H1 (cell line): ENCODE measurements around the gene ATAD3B. TPM values are rescaled to one million over a fixed set of nuclear protein-coding genes. Genes with fewer than 3 reads are reported as not detected.
"Not testable (repeated sequence)": the region's sequence is repeated elsewhere in the genome, so short reads cannot be mapped to it uniquely, and the experiment has no call there.

Experiments used
- CTCF ChIA-PET: fragments of 300-600 bp; sonication (Branson Sonifier 250); formaldehyde crosslinking; loops from one replicate; lab custom pipeline; 2021; ENCODE audit not compliant: partially characterized antibody; lab: Charles Lee
- POLR2A ChIA-PET: fragments of 300-600 bp; sonication (Branson Sonifier 250); formaldehyde crosslinking; loops from one replicate; lab custom pipeline; 2021; ENCODE audit warnings: inconsistent platforms; ENCODE audit not compliant: partially characterized antibody; lab: Charles Lee
- DNase-seq, 2 experiments: peaks; one replicate each; pipeline versions ENCODE4 v3.0.0 to v3.0.0-alpha.2; 2010 to 2022; ENCODE audit warnings: low spot score in 2 of 2, low read depth in 1 of 2, mixed read lengths in 1 of 2
- FAIRE-seq: peaks from 2 replicates; lab custom pipeline; 2011; peaks lifted over from hg19 to GRCh38; lab: Jason Lieb, UNC
- H2AFZ ChIP-seq: 2 replicates; pipeline ENCODE4 v1.8.1; 2012; ENCODE audit warnings: low read length, inconsistent platforms
- H2AK5ac ChIP-seq: 2 replicates; pipeline ENCODE4 v1.6.1; 2013; ENCODE audit warnings: low read depth, low read length
- H2BK120ac ChIP-seq: replicated peaks from 2 replicates; pipeline ENCODE3; 2013; ENCODE audit warnings: low read depth, low read length, inconsistent platforms
- H2BK12ac ChIP-seq: 2 replicates; pipeline ENCODE4 v1.6.1; 2013; ENCODE audit warnings: low read depth, low read length
- H2BK15ac ChIP-seq: 2 replicates; pipeline ENCODE4 v1.6.1; 2013; ENCODE audit warnings: low read length
- H2BK20ac ChIP-seq: 2 replicates; pipeline ENCODE4 v1.6.1; 2013; ENCODE audit warnings: low read length
- H2BK5ac ChIP-seq: 2 replicates; pipeline ENCODE4 v1.6.1; 2013; ENCODE audit warnings: low read depth, low read length
- H3K14ac ChIP-seq: 2 replicates; pipeline ENCODE4 v1.6.1; 2013; ENCODE audit warnings: inconsistent platforms; ENCODE audit not compliant: insufficient read length
- H3K18ac ChIP-seq: 2 replicates; pipeline ENCODE4 v1.6.1; 2013; ENCODE audit warnings: low read length; ENCODE audit errors: extremely low read depth
- H3K23ac ChIP-seq: 2 replicates; pipeline ENCODE4 v1.6.1; 2013; ENCODE audit warnings: inconsistent platforms; ENCODE audit not compliant: insufficient read length
- H3K23me2 ChIP-seq: 2 replicates; pipeline ENCODE4 v1.6.1; 2013; ENCODE audit warnings: low read depth, low read length
- H3K27ac ChIP-seq: 2 replicates; pipeline ENCODE4 v1.6.1; 2011; ENCODE audit warnings: low read depth, low read length, inconsistent platforms
- H3K27me3 ChIP-seq, 4 experiments: replicated peaks in 1 of 4; 1 replicate in 1 of 4; 2 replicates in 3 of 4; pipeline versions ENCODE4 v1.6.1 to v1.8.1; 2011 to 2013; ENCODE audit warnings: low read length in 3 of 4, mild to moderate bottlenecking in 3 of 4, inconsistent platforms in 2 of 4, mixed read lengths in 2 of 4, moderate library complexity in 1 of 4; ENCODE audit not compliant: control insufficient read depth in 3 of 4, insufficient read depth in 3 of 4; ENCODE audit errors: extremely low read depth in 1 of 4
- H3K36me3 ChIP-seq, 4 experiments: 2 replicates each; pipeline versions ENCODE4 v1.6.1 to v1.8.1; 2011 to 2013; ENCODE audit warnings: mild to moderate bottlenecking in 4 of 4, low read length in 3 of 4, moderate library complexity in 2 of 4, control low read depth in 1 of 4, inconsistent platforms in 1 of 4; ENCODE audit not compliant: insufficient read depth in 4 of 4, control insufficient read depth in 2 of 4
- H3K4ac ChIP-seq: replicated peaks from 2 replicates; pipeline ENCODE3; 2013; ENCODE audit warnings: low read length, low read depth, mixed read lengths, inconsistent platforms; ENCODE audit not compliant: insufficient read length
- H3K4me1 ChIP-seq, 4 experiments: replicated peaks in 1 of 4; 1 replicate in 1 of 4; 2 replicates in 3 of 4; pipeline versions ENCODE4 v1.6.1 to v1.8.1; 2011 to 2013; ENCODE audit warnings: low read length in 3 of 4, inconsistent platforms in 2 of 4, mixed read lengths in 1 of 4; ENCODE audit not compliant: insufficient read depth in 4 of 4, control insufficient read depth in 3 of 4
- H3K4me2 ChIP-seq, 2 experiments: 2 replicates each; pipeline versions ENCODE4 v1.6.1 to v1.8.1; 2011 to 2013; ENCODE audit warnings: low read depth in 2 of 2, low read length in 2 of 2, control low read depth in 1 of 2, inconsistent platforms in 1 of 2, mild to moderate bottlenecking in 1 of 2; ENCODE audit not compliant: insufficient read depth in 1 of 2
- H3K4me3 ChIP-seq, 4 experiments: fragments of 200-600, 300-600 bp in 1 of 4; sonication (generic), shearing (Covaris generic), sonication (Bioruptor Twin) in 1 of 4; 2 replicates each; pipeline versions ENCODE4 v1.5.1 to v1.8.1; 2011 to 2016; ENCODE audit warnings: low read length in 4 of 4, low read depth in 3 of 4, control low read depth in 2 of 4, inconsistent platforms in 2 of 4, mild to moderate bottlenecking in 2 of 4, mixed read lengths in 1 of 4, moderate library complexity in 1 of 4; ENCODE audit not compliant: insufficient read depth in 2 of 4; ENCODE audit errors: extremely low read depth in 1 of 4
- H3K56ac ChIP-seq: replicated peaks from 2 replicates; pipeline ENCODE3; 2013; ENCODE audit warnings: low read depth, mild to moderate bottlenecking, mixed read lengths, low read length, inconsistent platforms; ENCODE audit not compliant: insufficient read length
- H3K79me1 ChIP-seq: 2 replicates; pipeline ENCODE4 v1.6.1; 2013; ENCODE audit warnings: low read depth, low read length, control low read depth
- H3K79me2 ChIP-seq, 2 experiments: 2 replicates each; pipeline versions ENCODE4 v1.6.1 to v1.8.1; 2012 to 2013; ENCODE audit warnings: low read length in 2 of 2, mild to moderate bottlenecking in 2 of 2, inconsistent platforms in 1 of 2; ENCODE audit not compliant: insufficient read depth in 2 of 2, control insufficient read depth in 1 of 2
- H3K9ac ChIP-seq, 4 experiments: replicated peaks in 1 of 4; 1 replicate in 1 of 4; 2 replicates in 3 of 4; pipeline versions ENCODE4 v1.6.1 to v1.8.1; 2011 to 2013; ENCODE audit warnings: low read depth in 3 of 4, low read length in 3 of 4, control low read depth in 2 of 4, mild to moderate bottlenecking in 2 of 4, moderate library complexity in 2 of 4, inconsistent platforms in 1 of 4; ENCODE audit errors: extremely low read depth in 1 of 4
- H3K9me3 ChIP-seq, 2 experiments: 2 replicates each; pipeline versions ENCODE4 v1.6.1 to v1.8.1; 2012 to 2013; ENCODE audit warnings: mild to moderate bottlenecking in 2 of 2, moderate library complexity in 2 of 2, control low read depth in 1 of 2, inconsistent platforms in 1 of 2, low read depth in 1 of 2, low read length in 1 of 2, mixed read lengths in 1 of 2; ENCODE audit not compliant: insufficient read depth in 2 of 2
- H4K20me1 ChIP-seq, 2 experiments: replicated peaks in 1 of 2; 2 replicates each; pipeline versions ENCODE3 to v1.8.1; 2011 to 2013; ENCODE audit warnings: inconsistent platforms in 2 of 2, low read length in 2 of 2, mild to moderate bottlenecking in 1 of 2; ENCODE audit not compliant: insufficient read depth in 2 of 2, control insufficient read depth in 1 of 2
- H4K5ac ChIP-seq: 2 replicates; pipeline ENCODE4 v1.6.1; 2013; ENCODE audit warnings: low read length, low read depth, mixed read lengths, inconsistent platforms; ENCODE audit not compliant: insufficient read length
- H4K8ac ChIP-seq: 2 replicates; pipeline ENCODE4 v1.8.0; 2013; ENCODE audit warnings: mild to moderate bottlenecking, moderate library complexity, low read length, inconsistent platforms; ENCODE audit not compliant: insufficient read depth; ENCODE audit errors: extremely low read depth
- H4K91ac ChIP-seq: replicated peaks from 2 replicates; pipeline ENCODE3; 2013; ENCODE audit warnings: low read length, mixed read lengths, inconsistent platforms; ENCODE audit not compliant: insufficient read length
- WGBS, 2 experiments: shearing (Covaris generic) in 1 of 2; methylation state at CpG; one replicate each; pipeline versions ENCODE4 v1.1.6 to v1.1.7; 2013 to 2015; ENCODE audit warnings: low lambda C conversion rate in 2 of 2, mixed read lengths in 2 of 2, inconsistent platforms in 1 of 2, low coverage in 1 of 2, missing lambda C conversion rate in 1 of 2; ENCODE audit not compliant: insufficient replicate concordance in 2 of 2, insufficient coverage in 1 of 2, insufficient read length in 1 of 2; ENCODE audit errors: extremely low coverage in 1 of 2, missing lambda C conversion rate in 1 of 2; 5-methylcytosine and 5-hydroxymethylcytosine counted together
- polyA plus RNA-seq, 7 experiments: library from polyadenylated mRNA; depleted of rRNA in 3 of 7; stranded (reverse) in 5 of 7; unstranded in 2 of 7; fragments of >200 nt in 5 of 7; fragments of 200-250 nt in 2 of 7; gene quantifications; 1 replicate in 5 of 7; 2 replicates in 1 of 7; 4 replicates in 1 of 7; pipeline versions ENCODE4 v1.2.1 to v1.2.3, GENCODE V29; 2011 to 2013; ENCODE audit warnings: missing spikeins in 2 of 7, mixed read lengths in 2 of 7
- total RNA-seq: library from RNA; stranded (reverse); fragmentation: NEBNext Ultra II Directional; extraction: Animal tissue kit (Norgen Biotek cat#: 25700); gene quantifications from 2 replicates; pipeline ENCODE4 v1.2.1, GENCODE V29; 2021

The ATAD3B gene
- total and polyA plus RNA-seq, 2 of the 8 experiments (the other 6 are each of a cell fraction or from before 2014, with no cell fraction given), result 31.3 to 63.0 TPM

DNA sequence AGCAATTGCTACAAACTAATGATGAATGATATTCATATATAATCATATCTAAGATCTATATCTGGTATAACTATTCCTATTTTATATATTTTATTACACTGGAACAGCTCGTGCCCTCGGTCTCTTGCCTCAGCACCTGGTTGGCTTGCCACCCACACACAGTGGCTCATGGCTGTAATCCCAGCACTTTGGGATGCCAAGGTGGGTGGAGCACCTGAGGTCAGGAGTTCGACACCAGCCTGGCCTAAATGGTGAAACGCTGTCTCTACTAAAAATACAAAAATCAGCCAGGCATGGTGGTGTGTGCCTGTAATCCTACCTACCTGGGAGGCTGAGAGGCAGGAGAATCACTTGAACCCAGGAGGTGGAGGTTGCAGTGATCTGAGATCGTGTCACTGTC, 34.2 kb downstream of the ATAD3B start:
- WGBS, 2 experiments, result 99% methylated on average over 5 of the region's 5 CpGs; no CpG with 5 or more reads in 1 of the 2 experiments
- not testable (repeated sequence) for H2BK120ac ChIP-seq, H4K20me1 ChIP-seq, H3K23ac ChIP-seq, FAIRE-seq, H3K79me2 ChIP-seq, H3K18ac ChIP-seq, H4K91ac ChIP-seq, H2BK5ac ChIP-seq, H3K79me1 ChIP-seq, H3K4ac ChIP-seq, H3K4me1 ChIP-seq, H3K4me2 ChIP-seq, H3K56ac ChIP-seq, H3K27ac ChIP-seq, H3K4me3 ChIP-seq, H2BK20ac ChIP-seq, H3K27me3 ChIP-seq, H2AK5ac ChIP-seq, H3K23me2 ChIP-seq, DNase-seq, H2BK12ac ChIP-seq, H3K9ac ChIP-seq, H2BK15ac ChIP-seq, H2AFZ ChIP-seq, H3K14ac ChIP-seq, H3K9me3 ChIP-seq, H3K36me3 ChIP-seq, H4K8ac ChIP-seq, H4K5ac ChIP-seq
- CTCF ChIA-PET, result interaction anchor here (0.6 to 2.4 kb wide), 13 partner anchors 14 to 439 kb away, joined by 3 to 10 read pairs (median 4); no protein-coding TSS in a partner anchor
- POLR2A ChIA-PET, result interaction anchor here (0.5 to 1.4 kb wide), 4 partner anchors 72 to 135 kb away, joined by 3 to 4 read pairs (median 3); no protein-coding TSS in a partner anchor
